HG02938 (cell line): ENCODE results near the gene IGFBP2.

Source experiments
- ATAC-seq: cut with Tn5 transposase; IDR thresholded peaks from one replicate; pipeline ENCODE4 v1.9.1; 2021; ENCODE audit warnings: mild to moderate bottlenecking, moderate library complexity; ENCODE audit not compliant: unreplicated experiment

IGFBP2 gene

GRCh38 chr2:216636551-216637450 lies 3.6 kb downstream of the IGFBP2 start:
- ATAC-seq: no peak

- ATAC-seq: no peak
Measured at GRCh38 chr2:216637472-216637871, 4.3 kb downstream of the IGFBP2 start.

- no peak for ATAC-seq
Measured at GRCh38 chr2:216643986-216644659, 10.9 kb downstream of the IGFBP2 start.

- ATAC-seq: no peak
Measured at GRCh38 chr2:216644842-216645635, 11.8 kb downstream of the IGFBP2 start.

- ATAC-seq: no peak
Measured at GRCh38 chr2:216645636-216645950, 12.4 kb downstream of the IGFBP2 start.

GRCh38 chr2:216646116-216646515 lies 12.9 kb downstream of the IGFBP2 start:
- no peak for ATAC-seq

GRCh38 chr2:216648105-216648504 lies 14.9 kb downstream of the IGFBP2 start:
- ATAC-seq: no peak

GRCh38 chr2:216649574-216649973 lies 16.4 kb downstream of the IGFBP2 start:
- ATAC-seq: no peak

- no peak for ATAC-seq
Measured at GRCh38 chr2:216650626-216651257, 17.5 kb downstream of the IGFBP2 start.

GRCh38 chr2:216651351-216651881 lies 18.2 kb downstream of the IGFBP2 start:
- no peak for ATAC-seq

- ATAC-seq: no peak
Measured at GRCh38 chr2:216652566-216652965, 19.3 kb downstream of the IGFBP2 start.

GRCh38 chr2:216653093-216653799 lies 20.0 kb downstream of the IGFBP2 start:
- no peak for ATAC-seq

GRCh38 chr2:216653931-216654365 lies 20.7 kb downstream of the IGFBP2 start:
- ATAC-seq: no peak

- ATAC-seq: no peak
Measured at GRCh38 chr2:216654528-216655052, 21.4 kb downstream of the IGFBP2 start.

GRCh38 chr2:216657086-216657855 lies 24.1 kb downstream of the IGFBP2 start:
- no peak for ATAC-seq

GRCh38 chr2:216657980-216658379 lies 24.8 kb downstream of the IGFBP2 start:
- no peak for ATAC-seq

- no peak for ATAC-seq
Measured at GRCh38 chr2:216658757-216659156, 25.5 kb downstream of the IGFBP2 start.

- ATAC-seq: no peak
Measured at GRCh38 chr2:216659276-216659675, 26.1 kb downstream of the IGFBP2 start.

- ATAC-seq: no peak
Measured at GRCh38 chr2:216660496-216660895, 27.3 kb downstream of the IGFBP2 start.
